D721Med (cell line): ENCODE results near the gene TMA7.
"Not testable (repeated sequence)": the region's sequence is repeated elsewhere in the genome, so short reads cannot be mapped to it uniquely, and the experiment has no call there.

ENCODE experiments used
- DNase-seq: peaks from one replicate; pipeline ENCODE4 v3.0.0; 2011; ENCODE audit warnings: low spot score; ENCODE audit not compliant: insufficient read length
- FAIRE-seq: peaks from 2 replicates; lab custom pipeline; 2011; peaks lifted over from hg19 to GRCh38; lab: Jason Lieb, UNC
- TF ChIP-seq, protein P1 (sequence below): IDR thresholded peaks from 2 replicates; pipeline ENCODE4 v1.5.1; 2012; ENCODE audit warnings: mild to moderate bottlenecking, control low read depth; ENCODE audit not compliant: insufficient read depth; ENCODE audit errors: missing control alignments

Gene TMA7

GRCh38 chr3:48472673-48472922 is 32.5 kb downstream of the TMA7 start:
- FAIRE-seq (no peak), DNase-seq (peak; percentile 44)
- TF ChIP-seq, protein P1, sequence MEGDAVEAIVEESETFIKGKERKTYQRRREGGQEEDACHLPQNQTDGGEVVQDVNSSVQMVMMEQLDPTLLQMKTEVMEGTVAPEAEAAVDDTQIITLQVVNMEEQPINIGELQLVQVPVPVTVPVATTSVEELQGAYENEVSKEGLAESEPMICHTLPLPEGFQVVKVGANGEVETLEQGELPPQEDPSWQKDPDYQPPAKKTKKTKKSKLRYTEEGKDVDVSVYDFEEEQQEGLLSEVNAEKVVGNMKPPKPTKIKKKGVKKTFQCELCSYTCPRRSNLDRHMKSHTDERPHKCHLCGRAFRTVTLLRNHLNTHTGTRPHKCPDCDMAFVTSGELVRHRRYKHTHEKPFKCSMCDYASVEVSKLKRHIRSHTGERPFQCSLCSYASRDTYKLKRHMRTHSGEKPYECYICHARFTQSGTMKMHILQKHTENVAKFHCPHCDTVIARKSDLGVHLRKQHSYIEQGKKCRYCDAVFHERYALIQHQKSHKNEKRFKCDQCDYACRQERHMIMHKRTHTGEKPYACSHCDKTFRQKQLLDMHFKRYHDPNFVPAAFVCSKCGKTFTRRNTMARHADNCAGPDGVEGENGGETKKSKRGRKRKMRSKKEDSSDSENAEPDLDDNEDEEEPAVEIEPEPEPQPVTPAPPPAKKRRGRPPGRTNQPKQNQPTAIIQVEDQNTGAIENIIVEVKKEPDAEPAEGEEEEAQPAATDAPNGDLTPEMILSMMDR = no peak

DNA sequence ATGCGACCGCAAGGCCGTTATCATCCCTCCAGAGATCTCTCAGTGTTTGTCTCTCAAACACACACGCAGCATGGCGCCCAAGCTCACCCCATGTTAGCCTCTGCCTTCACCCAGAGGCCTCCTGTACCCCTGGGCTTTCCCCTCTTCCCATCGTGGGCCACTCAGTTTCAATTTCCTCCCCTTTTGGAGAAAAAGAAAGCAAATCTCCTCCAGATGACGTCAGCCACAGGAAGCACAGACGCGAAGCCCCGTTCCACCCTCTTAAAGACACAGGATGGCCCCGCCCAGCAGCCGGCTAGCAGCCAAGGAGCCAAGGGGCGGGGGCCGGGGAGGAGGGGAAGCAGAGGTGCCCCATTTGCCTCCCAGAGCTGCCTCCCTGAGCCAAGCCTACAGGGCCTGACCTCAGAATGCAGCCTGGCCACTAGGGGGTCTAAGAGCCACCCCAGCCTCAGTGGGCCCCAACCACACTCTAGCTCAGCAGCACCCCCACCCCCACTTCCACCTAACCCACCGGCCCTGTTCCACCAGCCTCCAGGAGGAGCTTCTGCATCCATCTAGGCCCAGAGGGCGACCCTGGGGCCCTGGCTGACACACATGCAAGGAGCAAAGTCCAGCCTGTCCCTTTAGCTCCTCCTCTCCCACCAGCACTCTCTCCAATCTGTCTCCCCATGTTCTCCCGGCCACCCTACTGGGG is 33.0 kb downstream of the TMA7 start:
- FAIRE-seq (no peak), DNase-seq (peak; percentile 93)
- TF ChIP-seq, protein P1 = peak; percentile 33

DNA sequence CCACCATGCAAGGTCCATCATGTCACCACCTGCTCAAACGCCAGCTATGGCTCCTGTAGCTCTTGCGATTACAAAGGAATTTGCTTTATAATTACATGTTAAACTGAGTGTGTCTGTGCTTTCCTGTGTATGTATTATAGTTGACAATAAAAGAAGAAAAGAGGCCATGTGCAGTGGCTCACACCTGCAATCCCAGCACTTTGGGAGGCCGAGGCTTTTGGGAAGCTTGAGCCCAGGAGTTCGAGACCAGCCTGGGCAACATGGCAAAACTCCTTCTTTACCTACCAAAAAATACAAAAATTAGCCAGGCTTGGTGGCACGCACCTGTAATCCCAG is 33.5 kb downstream of the TMA7 start:
- FAIRE-seq = no peak
- peak; percentile 31 for DNase-seq
- TF ChIP-seq, protein P1 = no peak

- DNase-seq, FAIRE-seq: not testable (repeated sequence)
These were observed 34.0 kb downstream of the TMA7 start for GRCh38 chr3:48474031-48474430.

- TF ChIP-seq, protein P1 = no peak
- no peak for DNase-seq
- no peak for FAIRE-seq
These were observed 34.6 kb downstream of the TMA7 start for GRCh38 chr3:48474619-48475018.

GRCh38 chr3:48475188-48475587 is 35.1 kb downstream of the TMA7 start:
- TF ChIP-seq, protein P1 = no peak
- DNase-seq (no peak), FAIRE-seq (no peak)

DNA sequence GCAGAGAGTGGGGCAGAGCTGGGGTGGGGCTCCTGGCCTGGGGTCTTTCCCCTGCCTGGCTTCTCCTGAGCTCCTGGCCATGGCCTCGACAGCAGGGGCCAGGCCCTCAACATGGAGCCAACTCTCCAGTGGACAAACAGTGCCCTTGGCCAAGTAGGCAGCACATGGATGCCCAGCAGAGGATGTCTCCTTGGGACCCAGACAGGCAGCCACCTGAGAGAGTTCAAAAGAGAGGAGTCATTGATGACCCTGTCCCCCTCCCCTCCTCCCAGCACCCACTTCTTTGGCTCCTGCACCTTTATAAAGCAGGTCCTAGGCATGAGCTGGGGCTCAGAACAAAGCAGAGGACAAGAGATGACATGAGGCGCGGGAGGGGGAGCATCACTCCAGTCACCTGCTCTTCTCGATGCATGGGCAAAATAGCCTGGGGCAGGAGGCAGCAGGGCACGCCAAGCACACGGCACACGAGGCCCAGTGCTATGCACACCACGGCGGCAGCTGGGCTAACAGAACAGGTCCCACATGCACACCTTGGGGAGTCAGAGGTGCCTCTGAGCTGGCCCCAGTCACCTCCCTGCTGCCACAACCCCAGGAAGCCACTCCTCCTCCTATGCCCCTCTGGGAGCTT is 36.5 kb downstream of the TMA7 start:
- TF ChIP-seq, protein P1 = no peak
- FAIRE-seq = no peak

More for the DNA sequence above, 36.5 kb downstream of the TMA7 start:
- DNase-seq = no peak
